ENCODE measurements around the gene IPCEF1.
"Not testable (repeated sequence)": the region's sequence is repeated elsewhere in the genome, so short reads cannot be mapped to it uniquely, and the experiment has no call there.

DNA sequence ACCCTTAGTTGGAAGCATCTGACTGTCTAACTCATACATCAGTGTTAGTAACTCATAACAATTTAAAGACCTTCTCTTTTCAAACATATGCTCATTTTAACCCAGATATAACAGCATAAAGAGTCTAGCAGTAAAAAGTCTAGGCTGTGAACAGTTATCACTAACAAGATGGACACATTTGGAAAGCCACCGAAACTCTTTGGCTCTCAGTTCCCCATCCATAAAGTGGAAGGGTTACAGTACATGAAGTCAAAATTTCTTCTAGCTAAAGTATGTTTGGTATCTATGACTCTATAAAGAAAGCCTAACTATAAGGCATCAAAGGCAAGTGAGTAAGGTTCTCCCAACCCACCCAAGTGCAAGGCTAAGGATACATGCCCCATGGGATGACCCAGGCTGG, 22.5 kb downstream of the IPCEF1 start:
- TF ChIP-seq, protein P1, sequence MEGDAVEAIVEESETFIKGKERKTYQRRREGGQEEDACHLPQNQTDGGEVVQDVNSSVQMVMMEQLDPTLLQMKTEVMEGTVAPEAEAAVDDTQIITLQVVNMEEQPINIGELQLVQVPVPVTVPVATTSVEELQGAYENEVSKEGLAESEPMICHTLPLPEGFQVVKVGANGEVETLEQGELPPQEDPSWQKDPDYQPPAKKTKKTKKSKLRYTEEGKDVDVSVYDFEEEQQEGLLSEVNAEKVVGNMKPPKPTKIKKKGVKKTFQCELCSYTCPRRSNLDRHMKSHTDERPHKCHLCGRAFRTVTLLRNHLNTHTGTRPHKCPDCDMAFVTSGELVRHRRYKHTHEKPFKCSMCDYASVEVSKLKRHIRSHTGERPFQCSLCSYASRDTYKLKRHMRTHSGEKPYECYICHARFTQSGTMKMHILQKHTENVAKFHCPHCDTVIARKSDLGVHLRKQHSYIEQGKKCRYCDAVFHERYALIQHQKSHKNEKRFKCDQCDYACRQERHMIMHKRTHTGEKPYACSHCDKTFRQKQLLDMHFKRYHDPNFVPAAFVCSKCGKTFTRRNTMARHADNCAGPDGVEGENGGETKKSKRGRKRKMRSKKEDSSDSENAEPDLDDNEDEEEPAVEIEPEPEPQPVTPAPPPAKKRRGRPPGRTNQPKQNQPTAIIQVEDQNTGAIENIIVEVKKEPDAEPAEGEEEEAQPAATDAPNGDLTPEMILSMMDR (conservative IDR thresholded peaks at IDR 0.05), result not testable (repeated sequence)
- TF ChIP-seq ZFX (IDR thresholded peaks at IDR 0.05), result not testable (repeated sequence)
